Left renal pelvis (tissue), 4 donors: ENCODE results near the gene ZNF526. TPM values are rescaled to one million over a fixed set of nuclear protein-coding genes. Genes with fewer than 3 reads are reported as not detected.
"Not testable (repeated sequence)": the region's sequence is repeated elsewhere in the genome, so short reads cannot be mapped to it uniquely, and the experiment has no call there.

Experiments
- DNase-seq, 4 donors: peaks; one replicate each; pipeline ENCODE4 v3.0.0-alpha.2; 2013; ENCODE audit warnings: low read depth in 4 of 4, low spot score in 3 of 4
- polyA plus RNA-seq, 4 donors: library from polyadenylated mRNA; unstranded; fragments of 120-200 nt; gene quantifications; one replicate each; pipeline ENCODE4 v1.2.1, GENCODE V29; 2013; ENCODE audit not compliant: insufficient read length in 4 of 4

ZNF526 gene
- polyA plus RNA-seq, 4 donors: 6.6 to 8.7 (median 7.8) TPM

- peak in 2 of 4 donors; percentile 83 to 87 for DNase-seq
These were observed 35.0 kb downstream of the ZNF526 start, which contains the start of gene ERF for GRCh38 chr19:42254850-42255765. TSS of gene ERF (minus strand) at chr19:42255128. CDS start at chr19:42254999, 129 bp downstream.

DNA sequence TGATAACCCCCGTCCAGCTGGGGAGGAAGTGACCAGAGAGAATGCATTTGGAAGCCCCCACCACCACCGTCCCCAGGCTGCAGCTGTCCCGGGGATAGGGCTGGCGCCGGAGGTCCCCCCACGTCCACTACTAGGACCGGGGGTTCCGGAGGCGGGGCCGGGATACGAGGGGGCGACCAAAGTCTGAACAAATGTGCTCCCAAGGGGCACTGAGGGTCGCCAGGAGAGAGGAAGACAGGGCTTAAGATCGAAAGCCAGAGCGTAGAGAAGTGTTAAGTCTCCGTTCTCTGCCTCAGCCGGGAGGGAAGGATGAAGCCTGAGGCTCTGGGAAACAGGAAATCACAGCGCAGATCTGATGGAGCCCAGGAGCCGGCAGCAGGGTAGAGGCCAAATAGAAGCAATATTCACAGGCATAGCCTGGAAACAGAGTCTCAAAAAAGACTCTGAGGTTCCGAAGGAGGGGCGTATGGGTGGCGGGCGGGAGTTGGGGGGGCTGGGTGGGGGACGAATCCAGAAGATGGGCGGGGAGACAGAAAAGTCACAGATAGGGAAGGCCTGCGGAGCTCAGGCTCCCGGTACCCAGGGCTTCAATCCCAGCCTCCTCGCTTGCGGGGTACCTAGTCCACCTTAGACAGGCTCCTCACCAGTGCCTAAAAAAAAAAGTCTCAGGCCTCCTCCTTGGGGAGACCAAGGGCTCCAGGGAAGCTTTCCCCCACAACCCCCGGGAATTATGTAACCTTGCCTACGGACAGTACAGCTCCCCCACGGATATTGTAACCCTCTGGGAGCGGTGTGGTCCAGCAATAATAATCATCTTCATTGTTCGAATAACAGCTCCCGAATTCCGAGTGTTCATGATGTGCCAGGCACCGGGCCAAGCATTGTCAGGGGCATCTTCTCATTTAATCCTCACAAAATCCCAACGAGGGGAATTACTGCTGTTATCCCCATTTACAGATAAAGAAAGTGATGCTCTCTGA is 35.9 kb downstream of the ZNF526 start:
- no peak for DNase-seq

DNA sequence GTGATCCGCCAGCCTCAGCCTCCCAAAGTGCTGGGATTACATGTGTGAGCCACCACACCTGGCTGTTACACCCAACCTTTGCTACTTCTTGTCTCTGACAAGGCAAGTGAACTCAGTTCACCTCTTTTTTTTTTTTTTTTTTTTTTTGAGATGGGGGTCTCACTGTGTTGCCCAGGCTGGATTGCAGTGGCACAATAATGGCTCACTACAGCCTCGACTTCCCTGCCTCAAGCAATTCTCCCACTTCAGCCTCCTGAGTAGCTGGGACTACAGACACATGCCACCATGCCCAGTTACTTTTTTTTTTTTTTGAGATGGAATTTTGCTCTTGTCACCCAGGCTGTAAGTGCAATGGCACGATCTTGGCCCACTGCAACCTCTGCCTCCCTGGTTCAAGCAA is 37.7 kb downstream of the ZNF526 start:
- DNase-seq: not testable (repeated sequence)

DNA sequence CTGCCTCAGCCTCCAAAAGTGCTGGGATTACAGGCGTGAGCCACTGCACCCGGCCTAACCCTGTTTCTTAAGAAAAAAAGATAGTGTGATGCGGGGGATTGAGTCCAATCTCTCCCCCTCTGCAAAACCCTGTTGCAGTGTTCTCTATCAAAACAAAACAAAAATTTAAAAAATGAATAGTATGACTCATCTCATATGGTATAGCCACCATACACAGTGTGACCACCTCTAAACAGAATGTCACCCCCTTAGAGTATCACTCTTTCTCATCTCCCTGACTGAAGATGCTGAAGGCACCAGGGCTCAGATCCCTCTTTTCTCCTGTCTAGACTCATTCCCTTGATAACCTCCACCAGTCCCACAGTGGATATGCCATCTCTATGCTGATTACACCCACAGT is 41.7 kb downstream of the ZNF526 start:
- DNase-seq: no peak

DNA sequence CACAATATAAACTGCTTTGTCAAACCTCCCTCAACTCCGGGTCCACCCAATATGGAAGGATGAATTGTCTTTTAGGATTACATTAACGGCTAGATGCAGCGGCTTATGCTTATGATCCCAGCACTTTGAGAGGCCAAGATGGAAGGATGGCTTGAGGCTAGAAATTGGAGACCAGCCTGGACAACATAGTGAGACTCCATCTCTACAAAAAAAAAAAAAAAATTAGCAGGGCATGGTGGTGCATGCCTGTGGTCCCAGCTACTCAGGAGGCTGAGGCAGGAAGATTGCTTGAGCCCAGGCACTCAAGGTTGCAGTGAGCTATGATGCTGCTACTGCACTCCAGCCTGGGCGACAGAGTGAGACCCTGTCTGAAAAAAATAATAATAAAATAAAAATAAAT is 46.0 kb downstream of the ZNF526 start:
- not testable (repeated sequence) for DNase-seq

DNA sequence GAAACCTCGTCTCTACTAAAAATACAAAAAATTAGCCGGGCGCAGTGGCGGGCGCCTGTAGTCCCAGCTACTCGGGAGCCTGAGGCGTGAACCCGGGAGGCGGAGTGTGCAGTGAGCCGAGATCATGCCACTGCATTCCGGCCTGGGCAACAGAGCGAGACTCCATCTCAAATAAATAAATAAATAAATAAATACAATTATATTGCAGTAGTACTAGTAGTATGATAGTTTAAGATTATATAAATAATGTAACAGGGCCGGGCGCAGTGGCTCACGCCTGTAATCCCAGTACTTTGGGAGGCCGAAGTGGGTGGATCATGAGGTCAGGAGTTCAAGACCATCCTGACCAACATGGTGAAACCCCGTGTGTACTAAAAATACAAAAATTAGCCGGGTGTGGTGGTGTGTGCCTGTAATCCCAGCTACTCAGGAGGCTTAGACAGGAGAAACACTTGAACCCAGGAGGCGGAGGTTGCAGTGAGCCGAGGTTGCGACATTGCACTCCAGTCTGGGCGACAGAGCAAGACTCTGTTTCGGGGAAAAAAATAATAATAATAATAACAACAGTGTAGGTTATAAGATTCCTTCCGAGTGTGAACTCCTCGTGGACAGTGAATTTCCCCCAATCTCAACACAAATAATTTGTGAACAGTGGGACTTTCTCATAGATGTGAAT is 47.0 kb downstream of the ZNF526 start:
- DNase-seq: not testable (repeated sequence)

DNA sequence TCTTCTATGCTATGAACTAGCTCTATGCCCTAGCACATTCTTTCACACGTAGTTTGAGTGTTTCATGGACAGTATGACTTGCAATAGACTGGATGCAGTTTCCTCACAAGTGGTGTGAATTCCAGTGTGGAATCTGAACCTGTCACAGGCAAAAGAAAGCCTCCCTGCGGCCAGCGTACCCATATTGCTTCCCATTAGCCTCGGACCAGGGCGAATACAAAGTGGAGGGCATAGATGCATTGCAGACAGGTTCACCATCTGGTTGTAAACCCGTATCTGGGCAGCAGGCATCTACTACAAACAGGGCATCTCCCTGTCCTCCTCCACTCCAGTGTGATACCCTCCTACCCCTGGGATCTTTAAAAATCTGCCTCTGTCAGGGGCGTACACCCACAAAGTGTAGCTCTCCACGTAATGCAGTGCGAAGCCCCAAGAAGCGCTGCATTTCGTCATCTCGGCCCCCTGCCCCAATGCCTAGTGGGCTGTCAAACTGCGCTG is 47.6 kb downstream of the ZNF526 start:
- no peak for DNase-seq

DNA sequence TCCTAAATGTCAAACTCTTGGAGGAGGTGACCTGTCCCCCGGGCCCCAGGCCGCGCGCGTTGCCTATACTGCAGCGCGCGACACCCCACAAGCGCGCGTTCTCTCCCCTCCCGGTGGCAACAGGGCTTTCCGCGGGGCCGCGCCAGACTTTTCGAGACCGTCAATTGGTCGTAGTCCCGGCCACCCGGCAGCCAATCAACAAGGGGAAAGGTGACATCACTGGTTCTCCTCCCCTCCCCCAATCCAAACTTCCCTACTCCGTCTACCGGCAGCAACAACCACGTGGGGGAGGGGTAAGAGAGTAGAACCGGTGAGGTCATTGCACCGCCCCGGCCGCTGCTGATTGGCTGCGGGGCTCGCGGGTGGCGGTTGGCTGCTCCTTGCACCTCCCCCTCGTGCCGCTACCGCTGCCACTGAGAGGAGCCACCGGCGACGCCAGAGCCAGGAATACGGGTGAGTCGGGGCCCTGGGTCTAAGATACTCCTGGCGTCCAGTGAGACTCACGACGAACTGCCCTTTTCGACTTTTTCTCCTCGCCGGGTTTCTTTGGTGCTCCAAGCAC is 48.1 kb downstream of the ZNF526 start:
- DNase-seq: peak; percentile 99 to 100 (median 100)

- peak; percentile 100 for DNase-seq
These were observed 48.8 kb downstream of the ZNF526 start, which contains the start of gene CIC for GRCh38 chr19:42268704-42269477. TSS of gene CIC (plus strand) at chr19:42269252. CDS start at chr19:42271784, 2,532 bp downstream.

GRCh38 chr19:42269478-42270345 is 49.6 kb downstream of the ZNF526 start:
- DNase-seq: no peak

DNA sequence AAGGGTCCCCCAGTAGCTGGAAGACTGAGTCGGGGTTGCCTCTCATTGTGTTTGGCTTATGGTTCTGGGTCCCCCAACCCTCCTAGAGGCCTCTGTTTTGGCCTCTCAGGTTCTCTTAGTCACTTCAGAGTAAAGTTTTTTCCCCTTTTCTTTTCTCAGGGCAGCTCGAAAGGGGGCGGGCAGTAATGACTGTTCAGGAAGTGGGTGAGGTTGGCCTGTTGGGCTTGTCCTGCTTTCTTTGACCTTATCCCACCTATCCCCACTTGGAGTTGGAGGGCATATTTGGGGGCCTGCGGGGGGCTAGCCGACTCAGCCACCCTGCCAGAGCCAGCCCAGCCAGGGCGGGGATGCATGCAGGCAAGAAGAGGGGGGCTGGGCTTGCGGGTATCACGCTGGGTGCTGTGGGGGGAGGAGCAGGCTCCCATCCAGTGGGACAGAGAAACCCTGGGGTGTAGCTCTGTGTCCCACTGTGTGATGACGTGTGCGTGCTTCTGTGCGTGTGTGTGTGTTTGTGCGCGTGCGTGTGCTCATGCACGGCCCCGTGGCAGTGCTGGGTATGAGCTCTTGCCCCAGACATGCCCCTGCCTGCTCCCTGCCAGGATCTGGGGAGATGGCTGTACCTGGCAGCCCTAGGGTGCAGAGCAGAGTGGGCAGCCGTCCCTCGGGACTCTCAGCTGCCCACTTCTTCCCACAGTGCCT is 50.4 kb downstream of the ZNF526 start:
- no peak for DNase-seq

- DNase-seq: no peak
These were observed 50.9 kb downstream of the ZNF526 start for GRCh38 chr19:42271045-42271419.

- no peak for DNase-seq
These were observed 51.9 kb downstream of the ZNF526 start for GRCh38 chr19:42271861-42272534.

DNA sequence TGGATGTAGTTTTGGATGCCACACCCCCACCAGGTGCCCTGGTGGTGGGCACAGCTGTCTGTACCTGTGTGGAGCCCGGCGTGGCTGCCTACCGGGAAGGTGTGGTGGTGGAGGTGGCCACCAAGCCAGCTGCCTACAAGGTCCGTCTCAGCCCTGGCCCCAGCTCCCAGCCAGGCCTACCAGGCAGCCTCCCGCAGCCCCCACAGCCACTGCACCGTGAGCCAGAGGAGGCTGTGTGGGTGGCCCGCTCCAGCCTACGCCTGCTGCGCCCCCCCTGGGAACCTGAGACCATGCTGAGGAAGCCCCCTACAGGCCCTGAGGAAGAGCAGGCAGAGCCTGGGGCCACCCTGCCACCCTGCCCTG is 52.4 kb downstream of the ZNF526 start:
- DNase-seq: no peak

DNA sequence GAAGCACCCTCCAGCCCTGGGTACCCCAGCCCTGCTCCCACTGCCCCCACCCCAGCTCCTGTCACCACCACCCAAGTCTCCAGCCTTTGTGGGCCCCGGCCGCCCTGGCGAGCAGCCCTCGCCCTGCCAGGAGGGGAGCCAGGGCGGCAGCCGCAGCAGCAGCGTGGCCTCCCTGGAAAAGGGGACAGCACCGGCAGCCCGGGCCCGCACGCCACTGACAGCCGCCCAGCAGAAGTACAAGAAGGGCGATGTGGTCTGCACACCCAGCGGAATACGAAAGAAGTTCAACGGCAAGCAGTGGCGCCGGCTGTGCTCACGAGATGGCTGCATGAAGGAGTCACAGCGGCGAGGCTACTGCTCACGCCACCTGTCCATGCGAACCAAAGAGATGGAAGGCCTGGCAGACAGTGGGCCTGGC is 52.9 kb downstream of the ZNF526 start:
- no peak for DNase-seq

GRCh38 chr19:42273407-42274064 is 53.4 kb downstream of the ZNF526 start:
- DNase-seq: no peak
